Right renal pelvis (tissue), 4 donors: ENCODE measurements around the gene TBL3. TPM values are rescaled to one million over a fixed set of nuclear protein-coding genes. Genes with fewer than 3 reads are reported as not detected.
"Not testable (repeated sequence)": the region's sequence is repeated elsewhere in the genome, so short reads cannot be mapped to it uniquely, and the experiment has no call there.

Source experiments
- DNase-seq, 4 donors: peaks; one replicate each; pipeline ENCODE4 v3.0.0-alpha.2; 2013; ENCODE audit warnings: low read depth in 4 of 4, low spot score in 3 of 4, missing footprints in 1 of 4
- polyA plus RNA-seq, 4 donors: library from polyadenylated mRNA; unstranded; fragments of 120-200 nt; gene quantifications; one replicate each; pipeline ENCODE4 v1.2.1, GENCODE V29; 2013; ENCODE audit not compliant: insufficient read length in 4 of 4

The TBL3 gene
- 10 to 100 TPM; 26.0 to 47.2 (median 35.0) TPM for polyA plus RNA-seq

DNA sequence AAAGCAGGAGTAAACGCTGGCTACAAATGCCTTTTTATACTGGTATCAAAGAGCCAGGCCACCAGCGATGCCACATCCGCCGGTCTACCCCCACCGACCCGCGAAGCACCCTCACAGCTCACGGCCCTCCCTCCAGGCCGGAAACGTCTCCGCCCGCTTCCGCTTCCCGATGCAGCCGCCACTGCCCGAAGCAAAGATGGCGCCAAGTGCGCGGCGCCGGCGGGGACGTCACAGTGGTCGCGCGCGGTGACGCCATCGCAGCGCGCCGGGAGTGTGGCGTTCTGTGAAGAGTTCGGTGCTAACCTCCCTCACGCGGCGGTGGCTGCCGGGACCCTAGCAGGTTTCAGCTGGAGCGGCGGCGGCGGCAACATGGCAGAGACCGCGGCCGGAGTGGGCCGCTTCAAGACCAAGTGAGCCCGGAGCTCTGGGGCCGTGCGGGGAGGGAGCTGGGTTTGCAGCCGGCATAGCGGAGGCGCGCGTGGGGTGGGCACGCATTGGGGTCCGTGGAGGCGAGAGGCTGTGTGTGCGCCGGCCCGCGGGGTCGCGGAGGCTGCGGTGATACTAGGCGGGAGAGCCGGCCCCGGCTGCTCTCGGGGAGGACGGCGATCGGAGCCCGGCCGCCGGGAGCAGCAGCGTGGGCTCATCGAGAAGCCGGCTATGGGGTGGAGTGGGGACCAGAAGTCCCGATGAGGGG, at the start of gene TBL3:
Gene TBL3, plus strand, starts transcription at position 258 of the 694 bp plus-strand sequence. Its CDS starts 112 bp downstream, at position 370.
- peak; percentile 86 to 90 (median 88) for DNase-seq

DNA sequence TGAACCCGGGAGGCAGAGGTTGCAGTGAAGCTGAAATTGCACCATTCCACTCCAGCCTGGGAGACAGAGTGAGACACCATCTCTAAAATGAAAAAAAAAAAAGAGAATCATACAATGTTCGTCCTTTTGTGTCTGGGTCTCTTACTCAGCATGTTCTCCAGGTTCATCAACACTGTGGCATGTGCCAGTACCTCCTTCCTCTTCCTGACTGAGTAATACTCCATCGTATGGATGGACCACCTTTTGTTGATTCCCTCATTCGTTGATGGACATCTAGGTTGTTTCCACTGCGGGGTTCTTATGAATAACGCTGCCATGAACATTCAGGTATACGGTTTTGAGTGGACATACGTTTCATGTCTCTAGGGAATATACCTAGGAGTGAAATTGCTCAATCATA, 49.5 kb upstream of the TBL3 start:
- no peak for DNase-seq

DNA sequence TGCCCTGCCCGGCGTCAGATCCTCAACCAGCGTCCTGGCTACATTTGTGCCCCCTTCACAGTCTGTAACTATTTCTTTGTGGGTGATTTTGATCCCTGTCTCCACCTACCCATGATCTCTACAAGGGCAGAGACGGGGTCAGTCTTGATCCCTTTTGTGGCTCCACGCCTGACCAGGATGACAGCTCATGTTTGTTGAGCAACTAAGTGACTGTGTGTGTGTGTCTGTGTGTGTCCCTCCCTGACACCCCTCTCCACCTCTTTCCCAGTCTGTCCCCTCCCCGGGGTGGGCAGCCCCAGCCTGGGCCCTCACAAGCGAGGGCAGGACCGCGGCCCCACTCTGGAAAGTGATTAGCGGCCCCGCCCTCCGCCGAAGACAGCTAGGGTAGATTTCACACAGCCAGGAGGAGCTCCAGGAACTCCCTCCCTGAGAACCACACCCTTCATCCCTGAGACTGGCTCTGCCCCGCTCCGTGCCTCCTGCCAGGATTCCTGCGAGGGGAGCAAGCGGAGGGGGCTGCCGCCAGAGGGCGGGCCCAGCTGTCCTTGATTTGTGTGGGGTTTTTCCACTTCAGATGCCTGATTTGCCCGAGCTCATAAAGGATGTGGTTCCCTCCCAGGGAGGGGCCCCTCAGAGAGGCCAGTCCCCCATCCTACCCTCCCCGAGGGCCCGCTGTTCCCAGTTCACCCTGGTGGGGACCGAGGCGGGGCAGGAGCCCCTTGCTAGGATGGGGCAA, 48.4 kb upstream of the TBL3 start:
- no peak for DNase-seq

DNA sequence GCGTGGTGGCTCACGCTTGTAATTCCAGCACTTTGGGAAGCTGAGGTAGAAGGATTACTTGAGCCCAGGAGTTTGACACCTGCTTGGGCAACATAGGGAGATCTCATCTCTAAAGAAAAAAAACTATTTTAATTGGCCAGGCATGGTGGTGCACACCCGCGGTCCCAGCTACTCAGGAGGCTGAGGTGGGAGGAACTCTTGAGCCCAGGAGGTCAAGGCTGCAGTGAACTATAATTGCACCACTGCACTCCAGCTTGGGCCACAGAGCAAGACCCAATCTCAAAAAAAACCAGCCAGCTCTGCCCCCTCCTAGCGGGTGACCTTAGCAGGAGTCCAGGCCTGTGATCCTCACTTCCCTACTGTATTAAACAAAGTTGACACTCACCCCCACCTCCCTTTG, 47.8 kb upstream of the TBL3 start:
- DNase-seq, result no peak

DNA sequence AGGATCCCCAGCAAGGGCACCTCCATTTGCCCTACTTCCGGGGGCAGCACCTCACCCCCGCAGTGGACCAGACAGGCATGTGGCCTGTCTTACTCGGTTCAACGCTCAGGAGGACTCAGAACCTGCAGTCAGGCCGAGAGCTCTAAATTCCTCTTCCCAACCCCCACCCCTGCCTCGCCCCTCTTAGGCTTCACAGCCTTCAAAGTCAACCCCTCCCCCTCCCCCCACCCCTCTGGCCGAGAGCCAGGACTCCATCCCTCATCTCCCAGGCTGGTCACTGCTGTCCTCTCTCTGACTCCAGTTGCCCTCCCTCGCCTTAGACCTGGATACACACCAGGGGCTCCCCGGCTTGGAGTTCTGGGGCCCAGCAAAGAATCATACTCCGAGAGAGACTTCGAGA, 45.6 kb upstream of the TBL3 start:
- no peak for DNase-seq

DNA sequence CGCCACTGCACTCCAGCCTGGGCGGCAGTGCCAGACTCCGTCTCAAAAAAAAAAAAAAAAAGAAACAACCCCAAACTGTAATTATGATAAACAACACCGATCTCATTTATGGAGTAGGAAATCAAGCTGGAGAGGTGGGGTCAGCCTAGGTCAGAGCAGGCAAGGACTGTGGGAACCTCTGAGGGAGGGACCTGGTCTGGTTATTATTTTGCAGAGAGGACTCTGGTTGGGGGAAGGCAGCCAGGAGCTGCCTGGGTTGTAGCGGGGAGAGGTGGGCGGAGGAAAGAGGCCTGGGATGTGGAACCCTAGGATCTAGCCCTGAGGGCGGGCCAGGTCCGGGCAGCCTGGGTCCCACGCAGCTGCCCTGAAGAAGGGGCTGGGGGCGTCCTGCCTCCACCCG, 42.7 kb upstream of the TBL3 start:
- no peak for DNase-seq

DNA sequence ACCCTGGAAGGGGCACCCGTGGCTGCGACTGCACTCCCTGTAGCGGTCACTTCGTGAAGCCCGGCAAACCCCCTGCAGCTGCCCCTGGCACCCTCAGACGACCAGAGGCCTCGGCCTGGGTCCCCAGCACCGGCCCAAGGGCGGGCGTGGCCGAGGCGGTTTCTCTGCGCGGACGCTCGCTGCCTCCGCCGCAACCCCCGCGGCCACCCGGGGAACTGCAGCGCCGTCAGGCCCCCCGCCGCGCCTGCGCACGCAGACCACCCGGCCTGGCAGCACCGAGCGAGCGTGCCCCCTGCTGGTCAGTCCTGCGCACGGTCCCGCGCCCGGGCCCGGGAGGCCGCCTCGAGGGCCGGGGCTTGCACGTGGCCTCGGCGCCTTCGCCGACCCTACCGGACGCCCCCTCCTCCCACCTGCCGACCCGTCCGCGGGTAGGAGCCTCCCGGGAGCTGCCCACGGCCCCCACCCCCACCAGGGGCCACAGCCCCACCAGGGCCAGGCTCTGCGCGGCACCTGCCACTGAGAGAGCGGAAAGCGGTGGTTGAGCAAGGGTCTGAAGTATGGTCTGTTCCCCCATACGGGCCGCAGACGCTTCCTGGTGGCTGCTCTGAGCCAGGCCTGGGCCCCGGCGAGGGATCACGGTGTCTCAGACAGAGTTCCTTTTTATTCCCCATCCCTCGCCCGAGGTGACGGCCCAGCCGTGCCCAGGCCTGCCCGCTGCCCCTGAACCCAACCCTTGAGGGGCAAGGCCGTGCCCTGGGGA, 42.1 kb upstream of the TBL3 start:
- peak; percentile 68 to 83 (median 74) for DNase-seq

DNA sequence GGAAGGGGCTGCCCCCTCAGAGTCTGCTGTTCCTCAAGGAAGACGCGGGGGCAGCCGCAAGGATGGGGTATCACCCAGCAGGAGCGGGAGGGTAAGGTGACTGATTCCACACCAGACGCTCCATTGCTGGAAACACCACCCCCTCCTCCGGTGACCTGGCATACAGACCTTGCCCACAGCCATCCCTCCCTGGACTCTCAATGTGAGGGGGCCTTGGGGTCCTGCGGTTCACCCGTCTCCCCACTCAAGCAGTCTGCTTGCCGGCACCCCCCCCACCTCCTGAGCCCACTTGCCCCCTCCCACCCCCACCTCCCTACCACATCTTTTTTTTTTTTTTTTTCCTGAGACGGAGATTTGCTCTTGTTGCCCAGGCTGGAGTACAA, 41.5 kb upstream of the TBL3 start:
- DNase-seq, result no peak

DNA sequence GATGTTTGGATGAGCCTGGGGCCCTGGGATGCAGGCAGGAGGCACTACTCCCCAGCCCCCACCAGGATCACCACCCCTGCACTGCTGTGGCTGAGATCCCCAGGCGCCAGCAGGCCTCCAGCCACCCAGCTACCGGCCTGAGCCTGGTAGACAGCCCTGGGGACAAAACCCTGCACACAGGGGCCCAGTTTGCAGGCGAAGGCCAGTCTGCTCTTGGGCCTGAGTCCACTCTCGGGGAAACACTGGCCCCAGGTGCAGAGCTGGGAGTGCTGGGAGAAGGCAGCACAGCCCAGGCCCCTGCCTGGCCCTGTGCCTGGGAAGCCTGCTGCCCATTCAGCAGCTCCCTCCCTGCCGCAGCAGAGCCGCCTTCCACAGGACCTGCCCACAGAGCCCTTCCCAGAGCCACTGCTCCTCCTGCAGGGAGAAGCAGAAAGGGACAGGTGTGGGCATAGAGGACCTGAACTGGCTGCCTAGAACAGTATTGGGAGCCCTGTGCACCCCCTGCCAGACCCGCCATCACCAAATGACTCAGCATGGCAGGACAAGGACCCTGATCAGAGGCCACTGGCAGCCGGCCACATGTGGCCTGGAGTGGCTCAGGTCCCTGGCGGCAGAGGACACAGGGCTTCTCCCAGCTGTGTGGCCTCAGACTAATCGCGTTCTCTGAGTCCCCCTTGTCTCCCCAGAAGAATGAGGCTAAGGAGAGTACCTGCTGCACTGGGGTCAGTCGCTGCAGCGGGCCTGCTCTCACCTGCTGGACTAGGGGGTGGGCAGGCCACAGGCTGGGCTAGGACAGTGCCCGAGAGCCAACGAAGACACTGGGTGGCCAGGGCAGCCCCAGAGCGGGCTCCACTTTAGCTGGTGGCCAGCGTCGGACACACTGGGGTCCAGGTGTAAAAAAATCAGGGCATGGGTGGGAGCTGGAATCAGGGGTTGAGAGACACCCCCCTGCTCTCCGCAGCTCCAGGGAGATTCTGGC, 39.5 kb upstream of the TBL3 start:
- DNase-seq, result no peak

DNA sequence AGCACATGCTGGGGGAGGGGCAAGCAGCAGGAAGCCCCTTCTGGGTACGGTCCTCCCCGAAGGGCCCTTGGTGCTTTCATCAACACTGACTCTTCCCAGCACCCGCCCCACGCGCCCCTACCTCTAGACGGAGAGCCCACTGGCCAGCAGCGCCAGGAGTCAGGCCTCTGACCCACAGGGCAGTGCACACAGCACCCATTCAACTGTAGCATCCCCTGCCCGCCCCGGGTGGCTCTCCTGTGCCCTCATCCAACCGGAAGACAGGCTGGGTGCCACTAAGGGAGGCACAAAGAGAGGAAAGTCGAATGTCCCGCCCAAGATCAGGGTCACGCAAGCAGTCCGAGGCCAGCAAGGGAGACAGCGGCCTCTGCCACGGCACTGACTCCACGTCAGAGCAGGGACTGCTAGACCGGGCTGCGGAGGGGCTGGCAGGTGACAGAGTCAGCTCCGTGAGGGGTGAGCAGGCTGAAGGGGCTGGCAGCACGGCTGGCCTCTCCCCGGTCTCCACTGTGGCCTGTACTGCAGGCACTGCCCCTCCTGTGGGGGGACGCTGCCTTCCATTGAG, 38.7 kb upstream of the TBL3 start:
- DNase-seq, result no peak

DNA sequence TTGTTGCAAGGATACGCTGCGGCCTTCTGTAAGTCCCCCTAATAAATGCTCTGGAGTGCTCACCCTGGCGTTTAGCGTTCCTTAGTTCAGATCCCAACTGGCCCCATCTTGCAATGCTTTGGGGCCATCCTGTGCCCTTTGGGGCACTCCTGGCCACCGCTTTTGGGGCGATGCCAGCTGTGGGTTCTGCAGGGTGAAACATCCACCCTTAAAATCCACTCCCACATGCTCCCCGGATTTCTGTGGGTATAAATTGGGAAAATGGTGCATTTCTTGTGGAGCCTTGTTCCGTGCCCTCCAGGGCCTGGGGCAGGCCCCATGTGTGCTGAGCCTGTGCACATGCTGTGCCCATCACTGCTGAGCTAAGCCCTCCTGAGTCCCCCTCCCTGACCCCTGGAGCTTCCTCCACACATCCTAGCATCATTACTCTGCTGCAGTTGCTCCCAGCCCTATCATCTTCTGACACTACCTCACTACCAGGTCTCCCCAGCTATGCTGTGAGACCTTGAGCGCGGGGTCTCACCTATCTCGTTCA, 34.8 kb upstream of the TBL3 start:
- no peak for DNase-seq

DNA sequence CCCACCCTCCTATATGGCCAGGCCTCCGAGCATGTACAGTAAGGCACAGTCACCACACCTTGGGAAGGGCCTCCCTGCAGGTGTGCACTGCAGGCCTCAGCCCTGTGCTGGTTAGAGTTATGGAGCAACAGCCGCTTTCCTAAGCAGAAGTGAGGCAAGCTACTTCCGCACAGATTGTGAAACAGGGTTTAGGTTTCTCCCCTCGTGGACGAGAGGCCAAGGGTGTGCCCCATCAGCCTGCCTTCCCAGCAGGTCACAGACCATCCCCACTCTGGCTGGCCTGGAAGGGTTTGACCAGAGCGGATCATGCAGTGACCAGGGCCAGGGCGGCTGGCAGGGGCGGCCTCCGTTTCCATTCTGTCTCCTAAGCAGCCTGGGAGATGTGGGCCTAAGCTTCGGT, 33.5 kb upstream of the TBL3 start:
- DNase-seq, result no peak

DNA sequence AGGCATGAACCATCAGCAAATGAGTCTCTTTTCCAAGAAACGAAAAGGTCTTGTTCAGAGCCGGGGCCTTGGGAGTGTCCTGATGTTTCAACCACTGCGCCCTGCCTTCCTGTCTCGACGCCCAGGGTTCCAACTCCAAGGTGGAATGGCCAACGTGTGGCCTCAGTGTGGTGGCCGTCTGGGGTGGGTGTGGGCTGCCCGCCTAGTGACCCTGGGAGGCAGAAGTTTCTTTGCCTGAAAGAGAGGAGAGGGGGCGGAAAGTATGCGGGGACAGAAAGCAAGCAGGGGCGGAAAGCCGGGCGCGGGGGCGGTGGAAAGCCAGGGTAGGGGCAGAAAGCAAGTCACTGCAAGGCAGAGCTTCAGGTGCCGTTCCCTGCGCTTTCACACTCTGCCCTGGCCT, 32.9 kb upstream of the TBL3 start:
- DNase-seq, result no peak

DNA sequence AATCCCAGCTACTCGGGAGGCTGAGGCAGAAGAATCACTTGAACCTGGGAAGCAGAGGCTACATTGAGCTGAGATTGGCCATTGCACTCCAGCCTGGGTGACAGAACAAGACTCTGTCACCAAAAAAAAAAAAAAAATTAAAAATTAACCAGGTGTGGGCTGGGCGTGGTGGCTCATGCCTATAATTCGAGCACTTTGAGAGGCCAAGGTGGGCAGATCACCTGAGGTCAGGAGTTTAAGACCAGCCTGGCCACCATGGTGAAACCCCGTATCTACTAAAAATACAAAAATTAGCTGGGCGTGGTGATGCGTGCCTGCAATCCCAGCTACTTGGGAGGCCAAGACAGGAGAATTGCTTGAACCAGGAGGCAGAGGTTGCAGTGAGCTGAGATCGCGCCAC, 32.0 kb upstream of the TBL3 start:
- DNase-seq, result not testable (repeated sequence)

DNA sequence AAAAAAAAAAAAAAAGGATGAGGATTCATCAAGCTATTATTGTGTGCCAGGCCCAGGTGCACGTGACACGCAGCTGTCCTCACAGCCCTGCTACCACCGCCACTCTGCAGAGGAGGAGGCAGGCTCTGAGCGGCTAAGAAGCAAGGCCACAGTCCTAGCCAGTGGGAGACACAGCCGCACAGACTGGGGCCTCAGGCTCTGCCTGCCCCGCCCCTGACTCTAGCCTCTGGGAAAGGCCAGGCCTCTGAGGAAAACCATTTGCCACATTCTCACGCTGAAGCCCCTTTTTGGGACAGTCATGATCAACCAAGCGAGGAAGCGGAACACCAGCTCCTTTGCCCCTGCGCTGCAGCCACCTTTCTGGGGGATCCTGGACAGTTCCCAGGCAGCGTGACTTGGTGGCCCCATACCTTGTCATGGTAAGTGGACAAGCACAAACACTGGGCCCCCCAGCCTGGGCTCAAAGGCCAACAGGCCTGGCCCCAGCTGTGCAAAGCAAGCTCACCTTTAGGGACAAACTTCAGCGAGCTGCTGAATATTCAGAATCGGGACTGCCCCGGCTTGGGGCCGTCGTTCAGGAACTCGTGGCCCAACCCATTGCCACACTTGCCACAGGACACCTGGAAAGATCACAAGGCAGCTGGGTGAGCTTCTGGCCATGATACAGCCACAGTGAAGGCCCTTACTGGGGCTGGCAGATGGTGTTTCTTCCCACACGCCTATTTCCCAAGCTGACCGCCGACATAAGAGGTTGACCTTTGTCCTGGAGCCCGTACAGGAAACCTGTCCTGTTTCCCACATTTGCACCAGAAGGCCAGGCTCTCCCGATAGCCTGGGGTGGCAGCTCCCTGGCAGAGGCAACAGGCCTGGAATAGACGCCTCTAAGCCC, 31.3 kb upstream of the TBL3 start:
- DNase-seq, result no peak

DNA sequence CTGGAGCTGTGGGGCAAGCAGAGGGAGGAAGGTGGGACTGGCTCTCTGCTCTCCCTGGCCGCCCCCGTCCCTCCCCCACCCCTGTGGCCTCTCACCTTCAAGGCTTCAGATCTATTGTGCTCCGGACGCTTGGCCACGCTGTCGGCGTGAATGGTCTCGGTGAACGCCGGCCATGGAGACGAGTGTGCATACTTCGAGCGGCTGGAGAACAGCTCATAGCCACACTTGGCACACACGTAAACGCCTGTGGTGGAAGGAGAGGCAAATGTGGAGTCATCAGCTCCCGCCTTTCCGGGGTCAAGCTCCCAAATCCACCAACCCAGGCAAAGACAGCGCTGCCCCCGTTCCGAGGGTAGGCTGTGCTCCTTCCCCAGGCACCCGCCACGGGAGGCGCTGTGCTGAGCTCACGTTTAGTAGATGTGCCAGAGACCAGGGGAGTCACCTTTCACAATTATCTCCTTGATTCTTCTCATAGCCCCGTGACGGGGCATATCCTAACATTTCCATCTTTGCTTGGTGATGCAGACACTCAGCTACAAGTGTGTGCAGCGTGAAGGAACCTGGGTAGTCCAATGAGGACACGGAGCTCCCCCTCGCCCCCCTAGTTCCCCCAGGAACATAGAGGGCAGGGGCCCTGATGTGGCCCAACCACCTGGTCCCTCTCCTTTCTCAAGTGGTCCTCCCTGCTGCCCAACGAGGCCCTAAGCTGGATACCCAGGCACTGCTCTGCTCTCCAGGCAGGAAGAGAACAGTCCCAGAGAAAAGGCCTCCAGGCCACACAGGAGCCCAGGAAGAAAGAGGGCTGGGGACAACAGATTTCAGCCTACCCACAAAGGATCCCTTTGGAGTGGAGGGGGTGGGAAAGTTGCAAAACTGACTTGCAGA, 30.4 kb upstream of the TBL3 start:
- DNase-seq, result no peak

DNA sequence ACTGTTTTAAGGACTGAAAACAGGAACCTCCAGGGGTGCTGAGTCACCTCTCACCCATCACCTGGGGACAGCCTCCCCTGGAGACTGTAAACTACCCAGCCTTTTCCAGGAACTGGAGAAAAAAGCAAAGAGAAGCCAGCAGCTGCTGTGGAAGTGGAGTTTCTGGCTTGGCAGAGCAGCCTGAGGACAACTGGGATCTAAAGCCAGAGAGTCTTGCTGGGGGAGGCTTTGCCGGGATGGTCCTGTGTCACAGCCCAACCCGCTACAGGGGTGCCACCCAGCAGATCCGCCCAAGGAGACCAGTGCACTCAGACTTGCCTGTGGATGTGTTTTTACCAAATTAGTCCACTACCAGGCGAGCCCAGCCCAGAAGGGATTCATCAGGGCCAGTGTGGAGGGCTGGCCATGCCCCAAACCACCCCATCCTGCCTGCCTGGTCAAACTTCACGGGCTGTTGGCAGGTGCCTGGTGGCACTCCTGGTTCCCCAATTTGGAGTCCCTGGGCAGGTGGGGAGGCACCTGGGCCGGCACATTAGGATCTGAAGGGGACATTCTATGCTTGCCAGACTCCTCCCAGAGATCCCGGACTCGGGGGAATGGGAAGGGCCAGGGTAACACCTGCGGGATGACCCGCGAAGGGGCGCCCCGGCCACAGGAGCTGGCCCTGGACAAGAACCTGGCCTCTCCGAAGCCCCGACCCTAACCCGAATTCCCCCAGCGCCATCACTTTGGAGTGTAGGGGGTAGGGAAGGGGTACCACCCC, 29.6 kb upstream of the TBL3 start:
- no peak for DNase-seq
